Fibroblast of the aortic adventitia (primary cell): ENCODE data around the gene TMEM61. TPM values are rescaled to one million over a fixed set of nuclear protein-coding genes. Genes with fewer than 3 reads are reported as not detected.
A peak's percentile ranks its signal among the peaks of the same experiment; 100 is the strongest.

Source experiments
- DNase-seq: peaks from one replicate; pipeline ENCODE4 v3.0.0-alpha.2; 2010; ENCODE audit warnings: low read depth
- H3K4me3 ChIP-seq: 2 replicates; pipeline ENCODE4 v1.5.1; 2011; ENCODE audit warnings: low read depth, mild to moderate bottlenecking, control low read depth, low read length, moderate library complexity
- total RNA-seq: library from RNA; depleted of rRNA; stranded (reverse); fragments of >200 nt; gene quantifications from 2 replicates; pipeline ENCODE4 v1.2.3, GENCODE V29; 2012; ENCODE audit warnings: low replicate concordance
- TF ChIP-seq, protein P1 (sequence below): IDR thresholded peaks from 2 replicates; pipeline ENCODE4 v1.5.1; 2011; ENCODE audit warnings: mild to moderate bottlenecking, low read length, control low read depth, inconsistent platforms; ENCODE audit not compliant: insufficient read depth

The TMEM61 gene
- total RNA-seq, 1 donor: 0.18 TPM

DNA sequence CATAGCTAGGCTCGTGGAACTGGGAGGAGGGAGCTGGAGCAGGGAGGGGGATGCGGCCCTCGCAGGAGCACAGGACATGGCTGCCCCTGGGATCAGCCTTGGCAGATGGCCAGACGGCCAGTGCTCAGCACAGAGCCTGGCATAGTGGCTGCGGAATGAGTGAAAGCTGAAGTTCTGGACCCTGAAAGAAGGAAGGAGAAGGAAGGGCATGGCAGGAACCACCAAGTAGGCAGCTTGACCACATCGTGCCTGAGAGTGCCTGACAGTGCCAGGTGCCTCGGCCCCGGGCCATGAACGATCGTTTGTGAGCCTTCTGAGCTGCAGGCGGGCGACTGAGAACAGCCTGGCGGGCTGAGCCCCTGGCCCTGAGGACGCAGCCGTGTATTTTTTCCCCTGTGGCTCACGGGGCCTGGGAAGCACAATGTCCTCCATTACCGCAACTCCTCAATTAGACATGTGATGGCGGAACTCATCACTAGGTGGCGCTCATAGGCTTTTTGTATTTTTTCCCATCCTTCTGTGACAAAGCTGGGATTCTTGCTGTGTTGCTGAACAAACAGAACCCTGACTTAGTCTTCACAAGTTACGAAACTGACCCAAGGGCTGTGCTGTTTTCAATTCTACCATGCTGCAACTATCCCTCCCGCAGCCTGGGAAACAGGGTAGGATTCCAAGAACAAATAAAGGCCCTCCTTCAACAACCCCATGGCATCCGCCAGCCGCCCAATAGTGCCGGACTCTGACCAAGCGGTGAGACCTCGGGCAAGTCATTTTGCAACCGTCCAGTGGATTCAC is 29.9 kb upstream of the TMEM61 start:
- TF ChIP-seq, protein P1, sequence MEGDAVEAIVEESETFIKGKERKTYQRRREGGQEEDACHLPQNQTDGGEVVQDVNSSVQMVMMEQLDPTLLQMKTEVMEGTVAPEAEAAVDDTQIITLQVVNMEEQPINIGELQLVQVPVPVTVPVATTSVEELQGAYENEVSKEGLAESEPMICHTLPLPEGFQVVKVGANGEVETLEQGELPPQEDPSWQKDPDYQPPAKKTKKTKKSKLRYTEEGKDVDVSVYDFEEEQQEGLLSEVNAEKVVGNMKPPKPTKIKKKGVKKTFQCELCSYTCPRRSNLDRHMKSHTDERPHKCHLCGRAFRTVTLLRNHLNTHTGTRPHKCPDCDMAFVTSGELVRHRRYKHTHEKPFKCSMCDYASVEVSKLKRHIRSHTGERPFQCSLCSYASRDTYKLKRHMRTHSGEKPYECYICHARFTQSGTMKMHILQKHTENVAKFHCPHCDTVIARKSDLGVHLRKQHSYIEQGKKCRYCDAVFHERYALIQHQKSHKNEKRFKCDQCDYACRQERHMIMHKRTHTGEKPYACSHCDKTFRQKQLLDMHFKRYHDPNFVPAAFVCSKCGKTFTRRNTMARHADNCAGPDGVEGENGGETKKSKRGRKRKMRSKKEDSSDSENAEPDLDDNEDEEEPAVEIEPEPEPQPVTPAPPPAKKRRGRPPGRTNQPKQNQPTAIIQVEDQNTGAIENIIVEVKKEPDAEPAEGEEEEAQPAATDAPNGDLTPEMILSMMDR: peak; percentile 75
- peak; percentile 93 for DNase-seq
- no peak overlapping the region for H3K4me3 ChIP-seq

DNA sequence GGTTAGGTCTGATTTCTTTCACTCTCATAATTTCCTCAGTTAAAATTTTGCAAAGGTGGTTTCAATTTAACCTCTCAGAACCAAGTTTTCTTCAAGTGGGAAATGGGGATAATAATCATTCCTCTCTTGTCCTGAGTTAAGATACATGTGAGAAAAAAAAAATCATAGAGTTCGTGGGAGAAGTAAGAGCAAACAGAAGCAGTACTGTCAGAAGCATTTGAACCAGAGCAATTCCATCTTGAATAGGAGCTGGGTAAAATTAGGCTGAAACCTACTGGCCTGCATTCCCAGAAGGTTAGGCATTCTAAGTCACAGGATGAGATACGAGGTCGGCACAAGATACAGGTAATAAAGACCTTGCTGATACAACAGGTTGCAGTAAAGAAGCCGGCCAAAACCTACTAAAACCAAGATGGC is 28.6 kb upstream of the TMEM61 start:
- TF ChIP-seq, protein P1: no peak
- no peak for DNase-seq
- no peak overlapping the region for H3K4me3 ChIP-seq

DNA sequence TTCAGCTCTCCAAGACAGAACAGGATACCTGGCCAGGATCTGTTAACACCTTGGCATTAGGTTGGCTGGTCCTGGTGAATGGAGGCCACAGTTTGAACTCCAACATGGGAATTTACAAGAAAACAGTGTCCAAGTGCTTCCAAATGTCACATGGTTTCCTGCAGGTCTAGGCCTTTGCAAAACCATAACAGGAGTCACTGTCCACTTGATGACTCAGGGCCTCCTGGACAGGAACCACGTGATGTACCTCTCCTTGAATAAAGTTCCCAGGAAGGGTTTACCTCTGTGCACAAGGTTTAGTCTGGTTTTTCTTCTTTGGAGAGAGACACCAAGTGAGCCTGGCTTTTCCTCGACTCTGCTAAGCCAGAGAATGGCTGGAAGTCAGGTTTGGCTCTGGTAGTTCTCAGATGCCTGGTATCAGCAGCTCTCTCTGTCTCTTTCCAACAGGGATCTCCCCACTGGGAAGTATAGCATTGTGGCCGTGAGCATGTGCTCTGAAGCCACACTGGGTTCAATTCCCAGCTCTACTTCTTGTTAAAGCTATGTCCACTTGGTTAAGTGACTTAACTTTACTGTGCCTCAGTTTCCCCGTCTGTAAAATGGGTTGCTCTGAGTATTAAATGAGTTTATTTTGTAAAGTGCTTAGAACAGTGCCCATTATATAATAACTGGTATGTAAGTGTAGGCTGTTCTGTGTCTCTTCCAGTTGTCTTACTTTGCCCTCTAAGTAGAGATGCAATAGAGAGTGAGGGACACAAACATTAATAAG is 27.3 kb upstream of the TMEM61 start:
- no peak for DNase-seq
- TF ChIP-seq, protein P1: no peak
- no peak overlapping the region for H3K4me3 ChIP-seq

DNA sequence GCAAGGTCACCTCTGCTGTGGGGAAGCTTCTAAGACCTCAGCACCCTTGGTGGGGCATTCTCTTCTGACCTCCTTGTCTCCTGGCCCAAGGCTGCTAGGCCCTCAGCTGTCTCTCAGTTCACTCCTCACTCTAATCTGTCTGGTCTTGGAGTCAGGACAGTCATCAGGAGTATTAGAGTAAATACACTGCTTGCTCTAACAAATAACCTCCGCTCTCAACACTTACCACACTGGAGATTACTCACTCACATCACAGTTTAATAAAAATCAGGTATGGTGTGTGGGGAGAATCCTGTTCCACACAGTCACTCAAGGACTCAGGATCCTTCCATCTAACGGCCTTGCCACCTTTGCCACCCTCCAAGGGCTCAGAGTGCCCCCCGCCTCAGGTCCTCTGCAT is 26.6 kb upstream of the TMEM61 start:
- no peak overlapping the region for H3K4me3 ChIP-seq
- TF ChIP-seq, protein P1: no peak
- DNase-seq: no peak

DNA sequence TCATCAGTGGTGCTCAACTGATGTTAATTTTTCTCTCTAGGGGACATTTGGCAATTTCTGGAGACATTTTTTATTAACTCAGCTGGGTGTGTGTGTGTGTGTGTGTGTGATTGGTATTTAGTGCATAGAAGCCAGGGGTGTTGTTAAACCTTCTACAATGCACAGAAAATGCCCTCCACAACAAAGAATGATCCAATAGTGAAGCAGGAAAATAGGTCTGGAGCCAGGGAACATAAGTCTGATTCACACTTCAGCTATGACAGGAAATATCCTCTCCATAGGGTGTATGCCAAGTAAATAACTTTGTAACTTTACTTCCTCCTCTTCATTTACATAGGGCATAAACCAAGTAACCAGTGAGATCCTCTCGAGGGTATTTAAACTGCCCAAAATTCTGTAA is 25.1 kb upstream of the TMEM61 start:
- no peak overlapping the region for H3K4me3 ChIP-seq
- peak; percentile 64 for DNase-seq
- TF ChIP-seq, protein P1: no peak

DNA sequence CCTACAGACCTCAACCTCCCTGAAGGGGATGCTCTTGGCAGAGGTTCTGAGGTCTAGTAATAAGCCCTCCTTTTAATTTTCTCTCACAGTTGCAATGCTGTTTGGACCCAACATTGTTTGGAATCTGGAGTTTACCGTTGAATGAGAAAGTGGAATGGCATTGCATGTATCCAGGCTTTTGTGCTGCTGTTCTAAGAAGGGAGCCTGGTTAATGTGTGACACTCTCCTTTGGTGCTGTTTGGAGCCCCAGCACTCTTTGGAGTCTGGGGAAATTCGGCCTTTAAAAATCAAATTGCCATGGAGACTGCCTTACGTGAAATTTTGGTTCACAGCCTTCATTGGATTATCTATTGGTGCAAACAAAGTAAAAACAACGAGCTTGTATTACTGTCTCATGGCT is 23.7 kb upstream of the TMEM61 start:
- no peak overlapping the region for H3K4me3 ChIP-seq
- no peak for DNase-seq
- TF ChIP-seq, protein P1: no peak
